ENCODE measurements around the gene APOH.

The APOH gene

DNA sequence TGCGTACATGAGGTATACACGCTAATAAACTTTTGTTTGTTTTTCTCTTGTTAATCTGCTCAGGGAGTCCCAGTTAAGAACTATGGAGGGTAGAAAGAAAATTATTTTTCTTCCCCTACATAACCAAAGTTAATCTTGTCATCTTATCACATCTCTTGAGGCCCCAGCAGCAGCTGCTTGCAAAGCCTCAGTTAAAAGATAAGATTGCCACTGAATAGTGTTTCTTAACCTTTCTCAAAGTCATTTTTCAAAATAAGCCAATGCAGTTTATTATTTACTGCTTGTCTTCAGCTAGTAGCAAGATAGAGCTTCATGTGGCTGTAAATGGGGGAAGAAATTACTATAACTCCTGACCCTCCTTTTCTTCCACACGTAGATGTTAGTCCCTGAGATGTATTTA is 21.5 kb upstream of the APOH start:
- WGBS, result 90% methylated on average over 2 of the region's 3 CpGs
- Histone ChIP-seq H4K91ac (ENCODE audit: low read length) (no peak overlapping the region), H2AFZ (ENCODE audit: low read depth, low read length) (no peak overlapping the region), H3K9me3 (ENCODE audit: control insufficient read depth, low read length) (no peaks in the 10 kb centered on the region), H2AK5ac (ENCODE audit: low read length, severe bottlenecking) (no peak overlapping the region), H3K9ac (ENCODE audit: low read length) (no peak overlapping the region), H4K8ac (ENCODE audit: low read length) (no peak overlapping the region), H3K27ac (ENCODE audit: low read length, poor library complexity, severe bottlenecking) (no peak overlapping the region), H3K14ac (ENCODE audit: low read length in 2 of 2) (no peak overlapping the region), H2BK12ac (ENCODE audit: low read length in 2 of 2) (no peak overlapping the region), H3K18ac (ENCODE audit: low read depth in 1 of 2, low read length in 2 of 2) (no peak overlapping the region), H3K23ac (ENCODE audit: low read length in 2 of 2) (no peak overlapping the region), H3K4ac (ENCODE audit: low read depth in 1 of 2, low read length in 2 of 2) (no peak overlapping the region), H3K27me3 (ENCODE audit: control insufficient read depth in 1 of 2, insufficient read depth in 1 of 2, low read length in 2 of 2) (no peaks in the 10 kb centered on the region), H3K79me1 (replicated peaks; ENCODE audit: low read length, poor library complexity, severe bottlenecking) (no peaks in the 10 kb centered on the region), H2BK120ac (ENCODE audit: low read depth, low read length) (no peak overlapping the region), H3K4me2 (ENCODE audit: low read length, poor library complexity, severe bottlenecking) (no peak overlapping the region), H3K4me3 (ENCODE audit: insufficient read depth in 1 of 2, low read depth in 1 of 2, low read length in 2 of 2) (no peak overlapping the region), H3K36me3 (ENCODE audit: control insufficient read depth in 1 of 2, insufficient read depth in 2 of 2, low read depth in 1 of 2, low read length in 2 of 2) (no peaks in the 10 kb centered on the region), H2BK15ac (ENCODE audit: low read depth, poor library complexity, severe bottlenecking) (no peak overlapping the region), H3K4me1 (ENCODE audit: control insufficient read depth, insufficient read depth, low read depth, low read length) (no peaks in the 10 kb centered on the region), H2BK5ac (ENCODE audit: low read depth, low read length, poor library complexity, severe bottlenecking) (no peak overlapping the region)
- no peak for DNase-seq

DNA sequence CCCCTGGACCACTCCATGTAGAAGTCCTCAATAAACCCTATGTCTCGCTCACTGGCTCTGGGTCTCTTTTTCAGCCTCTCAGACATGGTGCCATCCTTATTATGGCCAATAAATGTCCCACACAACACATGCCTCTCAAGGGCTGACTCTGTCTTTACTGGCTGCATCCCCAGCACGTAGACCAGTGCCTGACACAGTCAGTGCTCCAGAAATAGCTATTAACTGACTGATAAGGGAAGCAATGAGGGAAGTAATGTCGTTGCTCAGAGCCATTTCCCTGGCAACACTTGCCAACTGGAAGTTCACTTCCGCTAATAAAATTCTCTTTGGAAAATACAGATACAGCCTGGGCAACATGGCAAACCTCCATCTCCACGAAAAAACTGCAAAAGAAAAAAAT is 19.1 kb upstream of the APOH start:
- Histone ChIP-seq H2BK12ac (ENCODE audit: low read length in 2 of 2) (no peak overlapping the region), H3K4me1 (ENCODE audit: control insufficient read depth, insufficient read depth, low read depth, low read length) (no peaks in the 10 kb centered on the region), H3K4me3 (ENCODE audit: insufficient read depth in 1 of 2, low read depth in 1 of 2, low read length in 2 of 2) (no peak overlapping the region), H3K23ac (ENCODE audit: low read length in 2 of 2) (no peak overlapping the region), H2AK5ac (ENCODE audit: low read length, severe bottlenecking) (no peak overlapping the region), H4K8ac (ENCODE audit: low read length) (no peak overlapping the region), H3K9me3 (ENCODE audit: control insufficient read depth, low read length) (no peaks in the 10 kb centered on the region), H3K27me3 (ENCODE audit: control insufficient read depth in 1 of 2, insufficient read depth in 1 of 2, low read length in 2 of 2) (no peaks in the 10 kb centered on the region), H3K9ac (ENCODE audit: low read length) (no peak overlapping the region), H2BK120ac (ENCODE audit: low read depth, low read length) (no peak overlapping the region), H3K18ac (ENCODE audit: low read depth in 1 of 2, low read length in 2 of 2) (no peak overlapping the region), H3K36me3 (ENCODE audit: control insufficient read depth in 1 of 2, insufficient read depth in 2 of 2, low read depth in 1 of 2, low read length in 2 of 2) (no peaks in the 10 kb centered on the region), H3K14ac (ENCODE audit: low read length in 2 of 2) (no peak overlapping the region), H2AFZ (ENCODE audit: low read depth, low read length) (no peak overlapping the region), H3K27ac (ENCODE audit: low read length, poor library complexity, severe bottlenecking) (no peak overlapping the region), H4K91ac (ENCODE audit: low read length) (no peak overlapping the region), H3K4me2 (ENCODE audit: low read length, poor library complexity, severe bottlenecking) (no peak overlapping the region), H3K79me1 (replicated peaks; ENCODE audit: low read length, poor library complexity, severe bottlenecking) (no peaks in the 10 kb centered on the region), H3K4ac (ENCODE audit: low read depth in 1 of 2, low read length in 2 of 2) (no peak overlapping the region), H2BK5ac (ENCODE audit: low read depth, low read length, poor library complexity, severe bottlenecking) (no peak overlapping the region), H2BK15ac (ENCODE audit: low read depth, poor library complexity, severe bottlenecking) (peak overlapping the region; percentile 28)
- WGBS, result 73% methylated on average over 5 of the region's 5 CpGs
- no peak for DNase-seq

DNA sequence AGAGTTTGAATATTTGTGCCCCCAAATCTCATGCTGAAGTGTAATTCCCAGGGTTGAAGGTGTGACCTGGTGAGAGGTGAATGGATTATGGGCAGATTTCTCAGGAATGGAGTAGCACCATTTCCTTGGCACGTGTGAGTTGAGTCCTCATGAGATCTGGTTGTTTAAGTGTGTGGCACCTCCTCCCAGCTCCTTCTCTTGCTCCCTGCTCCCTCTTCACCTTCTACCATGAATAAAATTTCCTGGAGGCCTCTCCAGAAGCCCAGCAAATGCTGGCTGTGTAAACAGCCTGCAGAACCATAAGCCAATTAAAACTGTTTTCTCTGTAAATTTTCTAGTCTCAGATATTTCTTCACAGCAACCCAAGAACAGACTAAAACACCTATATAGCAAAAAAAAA is 12.6 kb upstream of the APOH start:
- Histone ChIP-seq H3K36me3 (ENCODE audit: control insufficient read depth in 1 of 2, insufficient read depth in 2 of 2, low read depth in 1 of 2, low read length in 2 of 2) (no peaks in the 10 kb centered on the region), H3K4me2 (ENCODE audit: low read length, poor library complexity, severe bottlenecking) (no peak overlapping the region), H4K8ac (ENCODE audit: low read length) (no peak overlapping the region), H2BK12ac (ENCODE audit: low read length in 2 of 2) (no peak overlapping the region), H4K91ac (ENCODE audit: low read length) (no peak overlapping the region), H3K14ac (ENCODE audit: low read length in 2 of 2) (no peak overlapping the region), H3K9me3 (ENCODE audit: control insufficient read depth, low read length) (no peaks in the 10 kb centered on the region), H3K27ac (ENCODE audit: low read length, poor library complexity, severe bottlenecking) (no peak overlapping the region), H3K23ac (ENCODE audit: low read length in 2 of 2) (no peak overlapping the region), H3K27me3 (ENCODE audit: control insufficient read depth in 1 of 2, insufficient read depth in 1 of 2, low read length in 2 of 2) (no peaks in the 10 kb centered on the region), H2BK120ac (ENCODE audit: low read depth, low read length) (no peak overlapping the region), H3K79me1 (replicated peaks; ENCODE audit: low read length, poor library complexity, severe bottlenecking) (no peaks in the 10 kb centered on the region), H3K4me1 (ENCODE audit: control insufficient read depth, insufficient read depth, low read depth, low read length) (no peaks in the 10 kb centered on the region), H2AK5ac (ENCODE audit: low read length, severe bottlenecking) (no peak overlapping the region), H2BK15ac (ENCODE audit: low read depth, poor library complexity, severe bottlenecking) (no peak overlapping the region), H3K9ac (ENCODE audit: low read length) (no peak overlapping the region), H3K4me3 (ENCODE audit: insufficient read depth in 1 of 2, low read depth in 1 of 2, low read length in 2 of 2) (no peak overlapping the region), H2BK5ac (ENCODE audit: low read depth, low read length, poor library complexity, severe bottlenecking) (no peak overlapping the region), H3K18ac (ENCODE audit: low read depth in 1 of 2, low read length in 2 of 2) (no peak overlapping the region), H3K4ac (ENCODE audit: low read depth in 1 of 2, low read length in 2 of 2) (no peak overlapping the region), H2AFZ (ENCODE audit: low read depth, low read length) (no peak overlapping the region)
- DNase-seq, result no peak
- WGBS, result 100% methylated on average over 1 of the region's 1 CpG

DNA sequence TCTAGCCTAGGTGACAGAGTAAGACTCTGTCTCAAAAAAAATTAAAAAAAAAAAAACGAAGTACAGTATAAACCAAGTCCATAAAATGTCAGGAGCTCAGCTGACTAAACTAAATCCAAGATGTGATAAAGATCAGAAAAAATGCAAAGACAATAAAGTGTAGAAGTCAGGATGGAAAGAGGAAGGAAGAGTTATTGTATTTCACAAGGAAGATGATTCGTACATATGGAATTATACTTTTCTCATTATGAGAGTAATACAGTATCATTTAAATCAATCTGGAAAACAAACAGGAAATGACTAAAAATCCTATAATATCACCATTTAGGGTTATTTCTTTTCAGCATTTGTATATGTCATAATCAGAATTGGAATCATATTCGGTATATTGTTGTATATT is 11.4 kb upstream of the APOH start:
- Histone ChIP-seq H3K79me1 (replicated peaks; ENCODE audit: low read length, poor library complexity, severe bottlenecking) (no peaks in the 10 kb centered on the region), H2AK5ac (ENCODE audit: low read length, severe bottlenecking) (no peak overlapping the region), H3K23ac (ENCODE audit: low read length in 2 of 2) (no peak overlapping the region), H2AFZ (ENCODE audit: low read depth, low read length) (no peak overlapping the region), H3K9me3 (ENCODE audit: control insufficient read depth, low read length) (no peaks in the 10 kb centered on the region), H3K4me3 (ENCODE audit: insufficient read depth in 1 of 2, low read depth in 1 of 2, low read length in 2 of 2) (no peak overlapping the region), H4K8ac (ENCODE audit: low read length) (no peak overlapping the region), H3K27me3 (ENCODE audit: control insufficient read depth in 1 of 2, insufficient read depth in 1 of 2, low read length in 2 of 2) (no peaks in the 10 kb centered on the region), H2BK15ac (ENCODE audit: low read depth, poor library complexity, severe bottlenecking) (no peak overlapping the region), H2BK12ac (ENCODE audit: low read length in 2 of 2) (no peak overlapping the region), H3K27ac (ENCODE audit: low read length, poor library complexity, severe bottlenecking) (no peak overlapping the region), H3K9ac (ENCODE audit: low read length) (no peak overlapping the region), H3K4ac (ENCODE audit: low read depth in 1 of 2, low read length in 2 of 2) (no peak overlapping the region), H2BK5ac (ENCODE audit: low read depth, low read length, poor library complexity, severe bottlenecking) (no peak overlapping the region), H3K36me3 (ENCODE audit: control insufficient read depth in 1 of 2, insufficient read depth in 2 of 2, low read depth in 1 of 2, low read length in 2 of 2) (no peaks in the 10 kb centered on the region), H3K18ac (ENCODE audit: low read depth in 1 of 2, low read length in 2 of 2) (no peak overlapping the region), H3K4me2 (ENCODE audit: low read length, poor library complexity, severe bottlenecking) (no peak overlapping the region), H2BK120ac (ENCODE audit: low read depth, low read length) (no peak overlapping the region), H3K4me1 (ENCODE audit: control insufficient read depth, insufficient read depth, low read depth, low read length) (no peaks in the 10 kb centered on the region), H3K14ac (ENCODE audit: low read length in 2 of 2) (no peak overlapping the region), H4K91ac (ENCODE audit: low read length) (no peak overlapping the region)
- no CpG with 5 or more reads among the region's 3 CpGs for WGBS
- peak; percentile 15 for DNase-seq
